Transverse colon (tissue), 3 donors: Measurements from ENCODE around the gene TSN.

Experiments used
- CTCF ChIP-seq, 5 experiments: fragments of 200-600 bp in 3 of 5; fragments of 450-650 bp in 2 of 5; sonication (generic) in 3 of 5; IDR thresholded peaks; 1 replicate in 2 of 5; 2 replicates in 3 of 5; pipeline ENCODE4 v1.5.1; 2016 to 2017; ENCODE audit warnings: antibody characterized with exemption in 5 of 5, inconsistent platforms in 3 of 5, mild to moderate bottlenecking in 2 of 5, moderate library complexity in 1 of 5
- EP300 ChIP-seq: sonication (generic); formaldehyde crosslinking; IDR thresholded peaks from one replicate; pipeline ENCODE4 v1.6.1; 2017; ENCODE audit warnings: antibody characterized with exemption, low read depth

- TF ChIP-seq EP300 (no peak), CTCF (IDR thresholded peaks at IDR 0.05) (no peak)
These were observed 47.5 kb upstream of the TSN start for GRCh38 chr2:121707920-121708361.
